Upper lobe of right lung (tissue), 1 donor: ENCODE data around the gene LRRC72. TPM values are rescaled to one million over a fixed set of nuclear protein-coding genes. Genes with fewer than 3 reads are reported as not detected.

Source experiments
- ATAC-seq: fragments of 200-7000 bp; cut with Tn5 transposase; one replicate; pipeline ENCODE4 v1.9.1; 2020; ENCODE audit warnings: mild to moderate bottlenecking, moderate library complexity
- DNase-seq: peaks from one replicate; pipeline ENCODE4 v3.0.0-alpha.2; 2020
- H3K27ac ChIP-seq: fragments of 200-600 bp; one replicate; pipeline ENCODE4 v1.8.0; 2022
- H3K27me3 ChIP-seq: fragments of 200-600 bp; one replicate; pipeline ENCODE4 v1.8.0; 2022; ENCODE audit warnings: mild to moderate bottlenecking
- H3K36me3 ChIP-seq: fragments of 200-600 bp; one replicate; pipeline ENCODE4 v1.8.0; 2022
- H3K4me1 ChIP-seq: fragments of 200-600 bp; one replicate; pipeline ENCODE4 v1.8.0; 2022
- H3K4me3 ChIP-seq: fragments of 200-600 bp; one replicate; pipeline ENCODE4 v1.8.0; 2022; ENCODE audit warnings: mild to moderate bottlenecking
- H3K9me3 ChIP-seq: fragments of 200-600 bp; one replicate; pipeline ENCODE4 v1.8.0; 2022
- CTCF ChIP-seq: fragments of 200-600 bp; IDR thresholded peaks from one replicate; pipeline ENCODE4 v1.8.0; 2022; ENCODE audit warnings: antibody characterized with exemption
- intact Hi-C: fragments of 100-400 bp; cut with DNase I; formaldehyde crosslinking; loops from one replicate; pipeline ENCODE4 v1.11.0; 2022
- total RNA-seq: library from RNA; stranded (reverse); fragmentation: NEBNext Ultra II Directional; extraction: Animal tissue kit (Norgen Biotek cat#: 25700); gene quantifications from one replicate; pipeline ENCODE4 v1.2.1, GENCODE V29; 2021
- donor health status: DM: no; HTN: yes; CAD: no; lungs with severe emphysema.

LRRC72 gene
- total RNA-seq, 1 donor from 2014 or later: not detected

DNA sequence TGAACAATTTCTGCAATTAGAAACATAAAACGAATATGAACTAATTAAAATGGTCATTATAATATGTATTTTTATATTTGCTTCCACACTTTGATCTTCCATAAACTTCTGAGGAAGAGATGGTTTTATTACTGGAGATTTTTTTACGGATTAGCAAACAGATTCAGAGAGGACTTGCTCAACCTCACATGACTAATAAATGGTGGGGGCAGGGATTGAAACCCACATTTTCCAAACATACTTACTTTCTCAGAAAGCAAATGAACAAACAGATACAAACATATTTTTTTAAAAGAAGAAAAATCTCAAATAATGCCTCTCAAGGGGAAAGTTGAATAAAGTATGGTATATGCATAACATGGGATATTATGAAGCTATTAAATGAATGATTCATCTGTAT is 100.6 kb downstream of the LRRC72 start:
- intact Hi-C loops: no loop called here
- ATAC-seq (no peak), DNase-seq (no peak)
- no peaks in the 10 kb centered on the region for H3K9me3 ChIP-seq
- no peaks in the 10 kb centered on the region for H3K4me1 ChIP-seq
- H3K27me3 ChIP-seq: no peaks in the 10 kb centered on the region
- H3K4me3 ChIP-seq: no peak overlapping the region
- peaks cover 23% of the 10 kb centered on the region for H3K36me3 ChIP-seq
- no peak overlapping the region for H3K27ac ChIP-seq
- TF ChIP-seq CTCF: no peak

DNA sequence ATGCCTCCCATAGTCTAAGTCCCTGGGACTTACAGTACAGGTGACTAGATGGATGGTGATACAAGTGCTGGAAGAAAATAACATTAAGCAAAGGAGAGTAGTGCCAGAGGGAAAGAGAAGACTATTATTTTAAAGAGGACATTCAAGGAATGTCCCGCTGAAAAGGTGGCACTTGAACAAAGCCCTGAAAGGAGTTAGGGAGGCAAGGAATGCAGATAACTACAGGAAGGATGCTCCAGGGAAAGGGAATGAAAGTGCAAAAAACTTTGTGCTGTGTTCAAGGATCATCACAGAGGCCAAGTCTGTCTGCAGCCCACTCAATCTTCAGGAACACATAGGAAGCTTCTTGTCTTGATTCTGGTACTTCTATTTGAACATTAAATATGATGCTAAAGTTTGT is 104.0 kb downstream of the LRRC72 start:
- intact Hi-C loops: no loop called here
- H3K27ac ChIP-seq: no peak overlapping the region
- H3K27me3 ChIP-seq: no peaks in the 10 kb centered on the region
- no peak for TF ChIP-seq CTCF
- H3K4me3 ChIP-seq: no peak overlapping the region
- no peak for ATAC-seq
- no peak for DNase-seq
- peaks cover 4% of the 10 kb centered on the region for H3K4me1 ChIP-seq
- no peaks in the 10 kb centered on the region for H3K9me3 ChIP-seq
- H3K36me3 ChIP-seq: peaks cover 13% of the 10 kb centered on the region

Other genes with a start within 250 kb of the LRRC72 start
- 2.9 TPM for gene CRPPA, start 105.3 kb upstream of the LRRC72 start, total RNA-seq
- 3.7 TPM for gene SOSTDC1, start 61.1 kb upstream of the LRRC72 start, total RNA-seq
- 12.3 TPM for gene ANKMY2, start 118.9 kb downstream of the LRRC72 start, total RNA-seq
- 28.0 TPM for gene BZW2, start 119.4 kb downstream of the LRRC72 start, total RNA-seq
- gene TSPAN13, start 226.9 kb downstream of the LRRC72 start, total RNA-seq: 185 TPM